ENCODE results near the gene LUC7L3. TPM values are rescaled to one million over a fixed set of nuclear protein-coding genes. Genes with fewer than 3 reads are reported as not detected.

Gene LUC7L3
- polyA plus RNA-seq, 3 donors, result 14.6 to 49.8 (median 17.1) TPM

DNA sequence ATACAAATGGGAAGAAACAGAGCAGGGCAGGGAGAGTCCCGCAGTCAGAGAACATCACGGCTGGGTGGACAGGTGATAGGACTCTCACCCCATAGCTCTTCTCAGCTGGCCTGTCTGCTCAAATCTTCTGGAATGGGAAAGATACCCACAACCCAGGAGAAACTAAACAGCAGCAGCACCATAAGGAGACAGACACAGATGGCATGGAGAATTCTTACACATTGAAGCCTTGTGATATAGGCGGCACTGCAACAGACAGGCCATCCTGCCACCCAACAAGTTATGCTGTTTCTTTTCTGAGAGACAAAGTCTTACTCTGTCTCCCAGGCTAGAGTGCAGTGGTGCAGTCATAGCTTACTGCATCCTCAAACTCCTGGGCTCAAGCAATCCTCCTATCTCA lies 56.5 kb downstream of the LUC7L3 start:
- peaks cover under 1% of the 10 kb centered on the region for H3K4me1 Mint-ChIP-seq
- H3K9ac ChIP-seq (ENCODE audit: insufficient read depth, low read length, poor library complexity, severe bottlenecking), result no peak overlapping the region
- peaks cover 0 to under 1% of the 10 kb centered on the region in 2 donors for H3K27me3 ChIP-seq (ENCODE audit: control insufficient read depth in 2 of 2, insufficient read depth in 2 of 2, low read length in 2 of 2)
- no peak overlapping the region for H3K27ac Mint-ChIP-seq
- WGBS (ENCODE audit: insufficient coverage), result 100% methylated on average over 1 of the region's 3 CpGs
- no peaks in the 10 kb centered on the region for H3K36me3 ChIP-seq (replicated peaks in 1 of 2; ENCODE audit: control insufficient read depth in 1 of 2, insufficient read depth in 2 of 2, low read length in 2 of 2)
- no peak for DNase-seq
- H3K4me2 ChIP-seq (replicated peaks; ENCODE audit: extremely low read depth, low read length, poor library complexity, severe bottlenecking), result no peak overlapping the region
- peaks cover under 1 to 9% (median 7%) of the 10 kb centered on the region in 3 donors for H3K27me3 Mint-ChIP-seq (ENCODE audit: low read depth in 3 of 3)
- H3K4me3 ChIP-seq (replicated peaks in 1 of 3; ENCODE audit: low read depth in 2 of 3, low read length in 3 of 3), result no peak overlapping the region
- H3K9me3 Mint-ChIP-seq, result no peaks in the 10 kb centered on the region
- no peak overlapping the region for H3K4me3 Mint-ChIP-seq
- H3K27ac ChIP-seq (ENCODE audit: low read depth in 1 of 2, low read length in 2 of 2), result no peak overlapping the region
- no peaks in the 10 kb centered on the region for H4K20me1 ChIP-seq (ENCODE audit: insufficient read depth, low read length)
- H3K4me1 ChIP-seq (ENCODE audit: control insufficient read depth in 1 of 2, insufficient read depth in 2 of 2, low read length in 2 of 2), result no peaks in the 10 kb centered on the region
- no peaks in the 10 kb centered on the region for H3K79me2 ChIP-seq (ENCODE audit: insufficient read depth, low read length)
- no peak overlapping the region for H2AFZ ChIP-seq (ENCODE audit: insufficient read depth, low read depth, low read length, poor library complexity, severe bottlenecking)
- no peaks in the 10 kb centered on the region for H3K9me3 ChIP-seq (replicated peaks in 1 of 2; ENCODE audit: control insufficient read depth in 1 of 2, insufficient read depth in 1 of 2, low read length in 2 of 2)
- TF ChIP-seq, protein P1, sequence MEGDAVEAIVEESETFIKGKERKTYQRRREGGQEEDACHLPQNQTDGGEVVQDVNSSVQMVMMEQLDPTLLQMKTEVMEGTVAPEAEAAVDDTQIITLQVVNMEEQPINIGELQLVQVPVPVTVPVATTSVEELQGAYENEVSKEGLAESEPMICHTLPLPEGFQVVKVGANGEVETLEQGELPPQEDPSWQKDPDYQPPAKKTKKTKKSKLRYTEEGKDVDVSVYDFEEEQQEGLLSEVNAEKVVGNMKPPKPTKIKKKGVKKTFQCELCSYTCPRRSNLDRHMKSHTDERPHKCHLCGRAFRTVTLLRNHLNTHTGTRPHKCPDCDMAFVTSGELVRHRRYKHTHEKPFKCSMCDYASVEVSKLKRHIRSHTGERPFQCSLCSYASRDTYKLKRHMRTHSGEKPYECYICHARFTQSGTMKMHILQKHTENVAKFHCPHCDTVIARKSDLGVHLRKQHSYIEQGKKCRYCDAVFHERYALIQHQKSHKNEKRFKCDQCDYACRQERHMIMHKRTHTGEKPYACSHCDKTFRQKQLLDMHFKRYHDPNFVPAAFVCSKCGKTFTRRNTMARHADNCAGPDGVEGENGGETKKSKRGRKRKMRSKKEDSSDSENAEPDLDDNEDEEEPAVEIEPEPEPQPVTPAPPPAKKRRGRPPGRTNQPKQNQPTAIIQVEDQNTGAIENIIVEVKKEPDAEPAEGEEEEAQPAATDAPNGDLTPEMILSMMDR (IDR thresholded peaks at IDR 0.05), result no peak
- no peaks in the 10 kb centered on the region for H3K36me3 Mint-ChIP-seq
- intact Hi-C loops (cut with micrococcal nuclease), result no loop called here

DNA sequence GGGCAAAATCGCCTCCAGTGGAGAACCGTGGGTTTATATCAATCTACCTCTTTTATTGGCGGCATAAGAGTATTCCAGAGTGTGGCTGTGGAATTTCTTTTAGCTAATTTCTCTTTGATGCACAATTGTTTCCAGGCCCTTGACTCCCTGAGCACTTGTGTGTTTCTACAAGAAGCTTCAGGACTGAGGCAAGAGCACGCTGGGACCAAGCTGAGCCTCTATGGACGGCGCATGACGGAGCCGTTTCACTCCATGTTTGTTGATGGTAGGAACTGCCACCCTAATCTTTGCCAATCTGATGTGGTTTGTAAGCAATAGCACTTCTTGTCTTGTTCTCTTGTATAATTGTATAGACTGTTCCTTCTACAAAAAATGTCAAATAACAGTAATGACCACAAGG lies 59.1 kb downstream of the LUC7L3 start:
- intact Hi-C loops (cut with micrococcal nuclease), result no loop called here
- H3K36me3 Mint-ChIP-seq, result no peaks in the 10 kb centered on the region
- Histone ChIP-seq H3K9ac (ENCODE audit: insufficient read depth, low read length, poor library complexity, severe bottlenecking) (no peak overlapping the region), H3K4me2 (replicated peaks; ENCODE audit: extremely low read depth, low read length, poor library complexity, severe bottlenecking) (no peak overlapping the region), H3K27me3 (ENCODE audit: control insufficient read depth in 2 of 2, insufficient read depth in 2 of 2, low read length in 2 of 2) (peaks cover 0 to 6% of the 10 kb centered on the region in 2 donors), H3K36me3 (replicated peaks in 1 of 2; ENCODE audit: control insufficient read depth in 1 of 2, insufficient read depth in 2 of 2, low read length in 2 of 2) (no peaks in the 10 kb centered on the region), H3K9me3 (replicated peaks in 1 of 2; ENCODE audit: control insufficient read depth in 1 of 2, insufficient read depth in 1 of 2, low read length in 2 of 2) (no peaks in the 10 kb centered on the region), H3K27ac (ENCODE audit: low read depth in 1 of 2, low read length in 2 of 2) (no peak overlapping the region), H3K4me3 (replicated peaks in 1 of 3; ENCODE audit: low read depth in 2 of 3, low read length in 3 of 3) (no peak overlapping the region), H3K4me1 (ENCODE audit: control insufficient read depth in 1 of 2, insufficient read depth in 2 of 2, low read length in 2 of 2) (peaks cover 0 to 3% of the 10 kb centered on the region in 2 donors), H2AFZ (ENCODE audit: insufficient read depth, low read depth, low read length, poor library complexity, severe bottlenecking) (no peak overlapping the region), H4K20me1 (ENCODE audit: insufficient read depth, low read length) (no peaks in the 10 kb centered on the region), H3K79me2 (ENCODE audit: insufficient read depth, low read length) (no peaks in the 10 kb centered on the region)
- H3K27ac Mint-ChIP-seq, result no peak overlapping the region
- peaks cover 0 to 3% (median 0%) of the 10 kb centered on the region in 7 donors for H3K9me3 Mint-ChIP-seq
- TF ChIP-seq, protein P1 (IDR thresholded peaks at IDR 0.05), result no peak
- H3K4me3 Mint-ChIP-seq, result no peak overlapping the region
- H3K27me3 Mint-ChIP-seq (ENCODE audit: low read depth in 3 of 3), result peaks cover 6 to 14% (median 14%) of the 10 kb centered on the region in 3 donors
- peaks cover 9% of the 10 kb centered on the region for H3K4me1 Mint-ChIP-seq
- WGBS (ENCODE audit: insufficient coverage), result no CpG with 5 or more reads among the region's 8 CpGs
- DNase-seq, result no peak

All from CD14-positive monocyte (primary cell).